G401 (cell line): ENCODE results near the gene ALKBH4. TPM values are rescaled to one million over a fixed set of nuclear protein-coding genes. Genes with fewer than 3 reads are reported as not detected.
"Not testable (repeated sequence)": the region's sequence is repeated elsewhere in the genome, so short reads cannot be mapped to it uniquely, and the experiment has no call there.

ENCODE experiments used
- DNase-seq: peaks from one replicate; pipeline ENCODE4 v3.0.0-alpha.2; 2015; ENCODE audit warnings: low spot score
- in situ Hi-C: cut with HindIII; loops from 2 replicates; pipeline ENCODE4 v1.10.0; 2016; ENCODE audit warnings: low sequenced_read_pairs, mixed read lengths
- total RNA-seq: library from RNA; depleted of rRNA; stranded (reverse); fragments of >200 nt; shearing (Covaris generic); gene quantifications from 2 replicates; pipeline ENCODE4 v1.2.3, GENCODE V29; 2014

Gene ALKBH4
- total RNA-seq, 1 experiment from 2014 or later: 73.3 TPM

GRCh38 chr7:102459221-102459844, 5.3 kb downstream of the ALKBH4 start:
- DNase-seq: no peak

GRCh38 chr7:102457352-102457924, 7.2 kb downstream of the ALKBH4 start:
- no peak for DNase-seq
- in situ Hi-C loops: no loop called here

More at GRCh38 chr7:102459221-102459844, 5.3 kb downstream of the ALKBH4 start:
- in situ Hi-C loops: no loop called here

GRCh38 chr7:102456327-102456726, 8.3 kb downstream of the ALKBH4 start:
- DNase-seq: no peak
- in situ Hi-C loops: no loop called here

GRCh38 chr7:102455596-102455995, 9.1 kb downstream of the ALKBH4 start:
- in situ Hi-C loops: no loop called here
- no peak for DNase-seq

DNA sequence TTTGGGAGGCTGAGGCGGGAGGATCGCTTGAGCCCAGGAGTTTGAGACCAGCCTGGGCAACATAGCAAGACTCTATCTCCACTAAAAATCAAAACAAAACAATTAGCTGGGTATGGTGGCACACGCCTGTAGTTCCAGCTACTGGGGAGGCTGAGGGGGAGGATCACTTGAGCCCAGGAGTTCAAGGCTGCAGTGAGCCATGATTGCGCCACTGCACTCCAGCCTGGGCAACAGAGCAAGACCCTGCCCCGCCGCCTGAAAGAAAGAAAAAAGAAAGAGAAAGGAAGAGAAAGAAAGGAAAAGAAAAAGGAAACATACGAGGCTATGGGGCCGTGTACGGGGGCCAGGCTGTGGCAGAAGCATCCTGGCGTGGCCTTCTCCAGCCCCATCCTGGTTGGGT, 9.7 kb downstream of the ALKBH4 start:
- in situ Hi-C loops: not testable (repeated sequence)

GRCh38 chr7:102454468-102454867, 10.2 kb downstream of the ALKBH4 start:
- in situ Hi-C loops: no loop called here
- DNase-seq: peak; percentile 77

More for the DNA sequence above, 9.7 kb downstream of the ALKBH4 start:
- DNase-seq: not testable (repeated sequence)

GRCh38 chr7:102453319-102453718, 11.3 kb downstream of the ALKBH4 start:
- peak; percentile 88 for DNase-seq
- in situ Hi-C loops: no loop called here

DNA sequence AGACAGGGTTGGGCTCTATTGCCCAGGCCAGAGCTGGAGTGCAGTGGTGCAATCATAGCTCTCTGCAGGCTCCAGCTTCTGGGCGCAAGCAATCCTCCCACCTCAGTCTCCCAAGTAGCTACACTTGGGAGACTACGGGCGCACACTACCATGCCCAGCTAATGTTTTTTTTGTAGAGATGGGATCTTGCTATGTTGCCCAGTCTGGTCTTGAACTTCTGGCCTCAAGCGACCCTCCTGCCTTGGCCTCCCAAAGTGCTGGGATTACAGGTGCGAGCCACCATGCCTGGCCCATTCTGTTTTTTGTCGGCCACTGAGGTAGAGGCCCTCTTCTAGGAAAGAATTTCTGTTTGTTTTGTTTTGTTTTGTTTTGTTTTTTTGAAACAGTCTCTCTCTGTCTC, 12.2 kb downstream of the ALKBH4 start:
- in situ Hi-C loops: no loop called here
- no peak for DNase-seq

DNA sequence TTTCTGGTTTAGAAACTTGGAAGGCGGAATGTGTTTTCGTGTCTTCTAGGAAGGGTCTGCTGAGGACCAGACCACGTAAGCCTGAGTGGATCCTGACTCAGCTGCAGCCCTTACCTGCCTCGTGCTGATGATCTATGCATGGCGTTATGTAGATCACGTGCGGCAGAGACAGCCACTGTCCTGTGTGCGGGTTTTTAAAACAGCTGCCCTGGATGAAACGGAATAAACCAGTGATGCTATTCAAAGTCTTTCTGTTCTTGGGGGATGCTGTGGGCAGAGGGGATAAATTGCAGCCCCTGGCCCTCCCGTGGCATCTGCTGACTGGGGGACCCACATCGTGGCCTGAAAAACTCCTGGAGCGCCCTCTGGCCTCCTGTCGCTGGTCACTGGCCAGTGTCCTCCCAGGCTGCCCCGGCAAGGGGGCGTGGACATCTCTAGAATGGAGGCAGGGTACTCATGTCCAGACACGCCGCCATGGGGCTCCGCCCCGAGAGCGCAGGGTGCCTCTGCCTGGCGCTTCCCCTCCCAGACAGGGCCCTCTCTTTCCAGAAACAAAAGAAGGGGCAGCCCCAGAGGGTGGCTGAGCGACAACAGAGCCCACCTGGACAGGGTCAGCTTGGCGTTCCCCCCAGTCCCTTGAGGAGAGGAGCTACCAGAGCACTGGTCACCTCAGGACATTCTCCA, 13.2 kb downstream of the ALKBH4 start:
- DNase-seq: no peak

DNA sequence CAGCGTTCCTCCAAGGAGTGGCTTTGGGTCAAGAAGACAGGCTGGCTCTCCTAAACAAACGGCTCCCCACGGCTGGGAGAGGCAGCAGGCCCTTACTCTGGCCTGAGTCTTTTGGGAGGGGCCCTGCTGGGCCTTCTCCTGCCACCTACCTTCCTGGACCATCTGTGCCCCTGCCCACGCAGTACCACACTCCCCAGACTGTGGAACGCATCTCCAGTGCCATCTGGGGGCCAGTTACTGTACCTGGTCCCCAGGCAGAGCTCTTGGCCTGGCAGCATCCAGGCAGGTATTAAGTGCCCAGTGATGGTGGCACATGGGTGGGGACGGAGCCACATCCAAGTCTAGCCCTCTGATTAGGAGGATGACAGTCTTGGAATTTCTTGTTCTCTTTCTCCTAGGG, 14.4 kb downstream of the ALKBH4 start:
- peak; percentile 94 for DNase-seq
- in situ Hi-C loops: no loop called here

More for the DNA sequence above, 13.2 kb downstream of the ALKBH4 start:
- in situ Hi-C loops: no loop called here

- in situ Hi-C loops: no loop called here
- no peak for DNase-seq
Observed at GRCh38 chr7:102449136-102449535, 15.5 kb downstream of the ALKBH4 start.

GRCh38 chr7:102447311-102447710, 17.4 kb downstream of the ALKBH4 start:
- in situ Hi-C loops: no loop called here
- DNase-seq: no peak

DNA sequence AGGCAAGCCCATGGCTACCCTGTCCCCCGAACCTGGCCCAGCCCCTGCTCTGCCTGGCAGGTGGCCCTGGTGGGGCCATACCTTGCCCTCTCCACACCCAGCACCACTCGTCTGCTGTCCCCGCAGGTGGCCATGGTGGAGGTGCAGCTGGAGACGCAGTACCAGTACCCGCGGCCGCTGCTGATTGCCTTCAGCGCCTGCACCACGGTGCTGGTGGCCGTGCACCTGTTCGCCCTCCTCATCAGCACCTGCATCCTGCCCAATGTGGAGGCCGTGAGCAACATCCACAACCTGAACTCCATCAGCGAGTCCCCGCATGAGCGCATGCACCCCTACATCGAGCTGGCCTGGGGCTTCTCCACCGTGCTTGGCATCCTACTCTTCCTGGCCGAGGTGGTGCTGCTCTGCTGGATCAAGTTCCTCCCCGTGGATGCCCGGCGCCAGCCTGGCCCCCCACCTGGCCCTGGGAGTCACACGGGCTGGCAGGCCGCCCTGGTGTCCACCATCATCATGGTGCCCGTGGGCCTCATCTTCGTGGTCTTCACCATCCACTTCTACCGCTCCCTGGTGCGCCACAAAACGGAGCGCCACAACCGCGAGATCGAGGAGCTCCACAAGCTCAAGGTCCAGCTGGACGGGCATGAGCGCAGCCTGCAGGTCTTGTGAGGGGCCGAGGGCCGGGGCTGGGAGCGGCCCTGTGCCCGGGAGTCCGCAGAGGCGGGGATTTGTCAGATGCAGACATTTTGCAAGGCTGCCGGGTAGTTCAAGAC, 18.1 kb downstream of the ALKBH4 start:
- DNase-seq: no peak
- in situ Hi-C loops: no loop called here

DNA sequence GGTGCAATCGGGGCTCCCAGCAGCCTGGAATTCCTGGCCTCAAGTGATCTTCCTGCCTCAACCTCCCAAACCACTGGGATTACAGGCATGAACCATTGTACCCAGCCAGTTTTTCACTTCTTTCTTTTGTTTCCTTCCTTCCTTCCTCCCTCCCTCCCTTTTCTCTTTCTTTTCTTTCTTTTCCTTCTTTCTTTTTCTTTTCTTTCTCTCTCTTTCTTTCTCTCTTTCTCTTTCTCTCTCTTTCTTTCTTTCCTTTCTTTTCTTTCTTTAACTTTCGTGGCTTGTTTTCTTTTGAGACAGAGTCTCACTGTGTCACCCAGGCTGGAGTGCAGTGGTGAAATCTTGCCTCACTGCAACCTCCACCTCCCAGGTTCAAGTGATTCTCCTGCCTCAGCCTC, 19.0 kb downstream of the ALKBH4 start:
- in situ Hi-C loops: no loop called here
- no peak for DNase-seq

DNA sequence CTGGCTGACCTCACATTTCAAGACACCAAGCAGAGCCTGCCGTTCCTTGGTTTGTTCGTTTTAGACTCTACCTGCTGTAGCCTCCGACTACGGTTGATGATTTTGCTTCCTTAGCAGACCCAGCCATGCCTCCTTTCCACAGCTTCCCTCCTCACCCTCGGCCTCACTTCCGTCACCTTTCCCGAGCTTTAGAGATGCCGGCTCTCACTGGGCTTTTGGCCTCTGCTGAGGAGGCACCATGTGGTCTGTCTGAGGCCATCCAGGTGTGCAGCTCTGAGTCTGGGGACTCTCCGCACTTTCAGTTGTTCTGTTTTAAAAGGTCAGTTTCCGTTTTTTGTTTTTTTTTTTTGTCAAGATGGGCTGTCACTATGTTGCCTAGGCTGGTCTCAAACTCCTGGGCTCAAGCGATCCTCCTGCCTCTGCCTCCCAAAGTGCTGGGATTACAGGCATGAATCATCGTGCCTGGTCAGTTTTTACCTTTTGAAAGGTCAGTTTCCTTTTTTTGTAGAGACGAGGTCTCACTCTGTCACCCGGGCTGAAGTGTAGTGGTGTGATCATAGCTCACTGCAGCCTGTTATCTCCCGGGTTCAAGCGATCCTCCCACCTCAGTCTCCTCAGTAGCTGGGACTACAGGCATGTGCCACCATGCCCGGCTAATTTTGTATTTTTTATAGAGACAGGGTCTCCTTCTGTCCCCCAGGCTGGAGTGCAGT, 19.5 kb downstream of the ALKBH4 start:
- no peak for DNase-seq
- in situ Hi-C loops: no loop called here

DNA sequence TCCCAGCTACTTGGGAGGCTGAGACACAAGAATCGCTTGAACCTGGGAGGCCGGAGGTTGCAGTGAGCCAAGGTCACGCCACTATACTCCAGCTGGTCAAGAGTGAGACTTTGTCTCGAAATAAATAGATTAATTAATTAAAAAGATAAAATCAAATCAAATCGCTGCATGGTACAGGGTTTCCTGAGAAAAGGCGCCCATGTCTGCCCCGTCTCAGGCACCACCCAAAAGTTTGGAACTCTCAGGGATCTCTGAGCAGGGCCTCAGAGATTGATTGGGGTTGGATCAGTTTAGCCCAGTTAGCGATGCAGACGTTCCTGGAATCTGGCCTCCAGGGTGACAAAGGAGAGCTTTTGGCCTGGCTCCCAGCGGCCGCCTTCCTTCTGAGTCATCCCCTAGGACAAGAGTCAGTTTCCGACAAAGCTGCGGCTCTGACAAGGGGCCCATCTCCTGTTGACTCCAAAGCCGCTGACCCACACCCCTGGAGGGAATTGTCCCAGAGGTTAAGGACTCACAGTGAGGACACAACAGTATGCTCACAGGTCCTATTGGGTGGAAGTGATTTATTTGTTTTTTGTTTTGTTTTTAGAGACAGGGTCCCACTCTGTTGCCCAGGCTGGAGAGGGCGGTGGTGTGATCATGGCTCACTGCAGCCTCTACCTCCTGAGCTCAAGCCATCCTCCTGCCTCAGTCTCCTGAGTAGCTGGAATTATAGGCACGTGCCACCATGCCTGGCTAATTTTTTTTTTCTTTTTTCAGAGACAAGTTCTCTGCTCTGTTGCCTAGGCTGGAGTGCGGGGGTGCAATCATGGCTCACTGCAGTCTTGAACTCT, 24.5 kb downstream of the ALKBH4 start:
- in situ Hi-C loops: no loop called here
- DNase-seq: no peak

GRCh38 chr7:102436118-102436517, 28.5 kb downstream of the ALKBH4 start:
- in situ Hi-C loops: no loop called here
- peak; percentile 78 for DNase-seq

DNA sequence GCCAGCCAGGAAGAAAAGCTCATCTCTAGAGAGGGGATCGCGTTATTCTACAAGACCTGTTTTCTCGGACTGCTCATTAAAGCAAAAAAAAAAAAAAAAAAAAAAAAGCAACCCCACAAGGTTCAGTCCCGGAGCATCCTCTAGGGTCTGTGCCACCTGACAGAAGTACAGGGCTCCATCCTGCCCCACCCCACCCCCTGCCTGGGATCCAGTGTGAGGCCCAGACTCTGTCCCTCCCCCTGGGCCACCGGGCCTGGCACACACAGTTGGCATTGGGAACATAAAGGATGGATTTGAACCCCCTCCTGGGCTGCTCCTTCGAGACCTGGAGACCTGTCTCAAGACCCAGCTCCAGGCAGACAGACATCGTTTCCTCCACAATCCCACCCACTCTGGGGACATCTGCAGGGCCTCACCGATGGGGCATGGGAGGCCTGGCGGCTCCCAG, 30.6 kb downstream of the ALKBH4 start:
- in situ Hi-C loops: no loop called here
- peak; percentile 51 for DNase-seq
